Small intestine (tissue), 7 donors: ENCODE data around the gene RAD51B. TPM values are rescaled to one million over a fixed set of nuclear protein-coding genes. Genes with fewer than 3 reads are reported as not detected.
A peak's percentile ranks its signal among the peaks of the same experiment; 100 is the strongest.

Experiments used
- DNase-seq, 2 donors: peaks; one replicate each; pipeline versions ENCODE4 v3.0.0 to v3.0.0-alpha.2; 2013
- FAIRE-seq: peaks from 2 replicates; lab custom pipeline; 2012; peaks lifted over from hg19 to GRCh38; lab: Jason Lieb, UNC
- H3K27ac ChIP-seq, 3 donors: one replicate each; pipeline ENCODE4 v1.5.1; 2013; ENCODE audit warnings: low read length in 2 of 3, mild to moderate bottlenecking in 2 of 3, control low read depth in 1 of 3, inconsistent platforms in 1 of 3, low read depth in 1 of 3, moderate library complexity in 1 of 3
- H3K27me3 ChIP-seq, 3 donors: one replicate each; pipeline ENCODE4 v1.6.1; 2013; ENCODE audit warnings: low read length in 3 of 3, inconsistent platforms in 1 of 3; ENCODE audit not compliant: control insufficient read depth in 3 of 3, insufficient read depth in 3 of 3
- H3K36me3 ChIP-seq, 3 donors: one replicate each; pipeline ENCODE4 v1.6.1; 2013; ENCODE audit warnings: low read length in 3 of 3, inconsistent platforms in 1 of 3, low read depth in 1 of 3, mild to moderate bottlenecking in 1 of 3, moderate library complexity in 1 of 3; ENCODE audit not compliant: control insufficient read depth in 3 of 3, insufficient read depth in 2 of 3
- H3K4me1 ChIP-seq, 3 donors: one replicate each; pipeline ENCODE4 v1.6.1; 2013; ENCODE audit warnings: low read length in 2 of 3, inconsistent platforms in 1 of 3, low read depth in 1 of 3, mild to moderate bottlenecking in 1 of 3, moderate library complexity in 1 of 3; ENCODE audit not compliant: control insufficient read depth in 3 of 3, insufficient read depth in 2 of 3
- H3K4me3 ChIP-seq, 3 donors: one replicate each; pipeline ENCODE4 v1.5.1; 2013; ENCODE audit warnings: low read length in 3 of 3, control low read depth in 1 of 3, inconsistent platforms in 1 of 3, low read depth in 1 of 3, mild to moderate bottlenecking in 1 of 3, moderate library complexity in 1 of 3
- H3K9me3 ChIP-seq, 2 donors: one replicate each; pipeline ENCODE4 v1.6.1; 2013; ENCODE audit warnings: low read depth in 1 of 2, low read length in 1 of 2; ENCODE audit not compliant: control insufficient read depth in 2 of 2, insufficient read depth in 1 of 2
- WGBS, 3 donors: extraction: QIAGEN DNeasy Blood & Tissue Kit; methylation state at CpG; one replicate each; pipeline ENCODE4 v1.1.7; 2013; 5-methylcytosine and 5-hydroxymethylcytosine counted together
- polyA plus RNA-seq, 4 donors: library from polyadenylated mRNA; stranded (reverse) in 3 of 4; unstranded in 1 of 4; fragments of 200-250 nt in 3 of 4; fragments of 120-200 nt in 1 of 4; gene quantifications; one replicate each; pipeline versions ENCODE4 v1.2.1 to v1.2.3, GENCODE V29; 2013
- donor health status: healthy with polysubstance abuse.
- donor health status: control.
- donor health status: control.
- donor health status: Bipolar disorder and iron deficiency.
- donor health status: healthy.

Gene RAD51B
- polyA plus RNA-seq, 4 donors, result 1.1 to 9.0 (median 4.1) TPM

- DNase-seq (peak in 1 of 2 donors; percentile 33), FAIRE-seq (no peak)
- WGBS, 3 donors, result 79 to 89% (median 79%) methylated on average over 8 of the region's 8 CpGs
These were observed 898.7 kb downstream of the RAD51B start for GRCh38 chr14:68718023-68718990.

GRCh38 chr14:68719634-68720384, 900.2 kb downstream of the RAD51B start:
- H3K4me3 ChIP-seq, result no peak overlapping the region
- H3K36me3 ChIP-seq, result no peaks in the 10 kb centered on the region
- no peak overlapping the region for H3K27ac ChIP-seq
- H3K4me1 ChIP-seq, result peaks cover 2 to 34% (median 10%) of the 10 kb centered on the region in 3 donors
- FAIRE-seq (no peak), DNase-seq (peak in 1 of 2 donors; percentile 55)
- H3K27me3 ChIP-seq, result no peaks in the 10 kb centered on the region
- H3K9me3 ChIP-seq, result peaks cover 0 to 3% of the 10 kb centered on the region in 2 donors
- WGBS, 3 donors, result 79 to 91% (median 80%) methylated on average over 5 of the region's 5 CpGs

More at GRCh38 chr14:68718023-68718990, 898.7 kb downstream of the RAD51B start:
- Histone ChIP-seq H3K27me3 (no peaks in the 10 kb centered on the region), H3K4me1 (peaks cover 2 to 23% (median 5%) of the 10 kb centered on the region in 3 donors), H3K4me3 (no peak overlapping the region), H3K9me3 (peaks cover 0 to 3% of the 10 kb centered on the region in 2 donors), H3K36me3 (no peaks in the 10 kb centered on the region), H3K27ac (no peak overlapping the region)

GRCh38 chr14:68722186-68722585, 902.6 kb downstream of the RAD51B start:
- H3K4me1 ChIP-seq, result peaks cover 4 to 35% (median 7%) of the 10 kb centered on the region in 3 donors
- H3K27ac ChIP-seq, result peak overlapping the region in 1 of 3 donors; percentile 11
- WGBS, 3 donors, result 77 to 96% (median 89%) methylated on average over 2 of the region's 2 CpGs
- H3K36me3 ChIP-seq, result no peaks in the 10 kb centered on the region
- no peak overlapping the region for H3K4me3 ChIP-seq
- DNase-seq, result no peak
- peaks cover 0 to 3% of the 10 kb centered on the region in 2 donors for H3K9me3 ChIP-seq
- FAIRE-seq, result no peak
- H3K27me3 ChIP-seq, result no peaks in the 10 kb centered on the region

- WGBS, 3 donors, result 14 to 74% (median 37%) methylated on average over 5 of the region's 5 CpGs
- Histone ChIP-seq H3K36me3 (no peaks in the 10 kb centered on the region), H3K4me3 (no peak overlapping the region), H3K27ac (peak overlapping the region in 1 of 3 donors; percentile 66), H3K9me3 (peaks cover 0 to 3% of the 10 kb centered on the region in 2 donors), H3K27me3 (no peaks in the 10 kb centered on the region), H3K4me1 (peaks cover 6 to 39% (median 10%) of the 10 kb centered on the region in 3 donors)
- peak; percentile 51 to 54 for DNase-seq
- no peak for FAIRE-seq
These were observed 903.5 kb downstream of the RAD51B start for GRCh38 chr14:68722968-68723566.

- Histone ChIP-seq H3K27me3 (no peaks in the 10 kb centered on the region), H3K9me3 (peaks cover 0 to 3% of the 10 kb centered on the region in 2 donors), H3K27ac (peak overlapping the region in 1 of 3 donors; percentile 66), H3K36me3 (no peaks in the 10 kb centered on the region), H3K4me1 (peaks cover 6 to 46% (median 17%) of the 10 kb centered on the region in 3 donors), H3K4me3 (no peak overlapping the region)
- DNase-seq, result peak; percentile 71 to 80
- no peak for FAIRE-seq
- WGBS, 3 donors, result 6 to 58% (median 32%) methylated on average over 3 of the region's 3 CpGs
These were observed 904.3 kb downstream of the RAD51B start for GRCh38 chr14:68723808-68724268.

- Histone ChIP-seq H3K4me1 (peaks cover 6 to 51% (median 18%) of the 10 kb centered on the region in 3 donors), H3K36me3 (no peaks in the 10 kb centered on the region), H3K4me3 (no peak overlapping the region), H3K27ac (peak overlapping the region in 1 of 3 donors; percentile 66), H3K9me3 (peaks cover 0 to 3% of the 10 kb centered on the region in 2 donors), H3K27me3 (no peaks in the 10 kb centered on the region)
- 90 to 94% (median 92%) methylated on average over 3 of the region's 3 CpGs for WGBS, 3 donors
- DNase-seq (no peak), FAIRE-seq (no peak)
These were observed 905.3 kb downstream of the RAD51B start for GRCh38 chr14:68724914-68725313.

- no peak for FAIRE-seq
- 91 to 95% (median 93%) methylated on average over 5 of the region's 5 CpGs for WGBS, 3 donors
- no peak for DNase-seq
- Histone ChIP-seq H3K4me3 (no peak overlapping the region), H3K4me1 (peaks cover 6 to 51% (median 18%) of the 10 kb centered on the region in 3 donors), H3K27ac (no peak overlapping the region), H3K9me3 (no peaks in the 10 kb centered on the region), H3K27me3 (no peaks in the 10 kb centered on the region), H3K36me3 (no peaks in the 10 kb centered on the region)
These were observed 906.6 kb downstream of the RAD51B start for GRCh38 chr14:68726093-68726695.
